ENCODE results near the gene PCBP3. TPM values are rescaled to one million over a fixed set of nuclear protein-coding genes. Genes with fewer than 3 reads are reported as not detected.

The PCBP3 gene
- polyA plus RNA-seq, 1 donor from 2014 or later, result 1.7 TPM

DNA sequence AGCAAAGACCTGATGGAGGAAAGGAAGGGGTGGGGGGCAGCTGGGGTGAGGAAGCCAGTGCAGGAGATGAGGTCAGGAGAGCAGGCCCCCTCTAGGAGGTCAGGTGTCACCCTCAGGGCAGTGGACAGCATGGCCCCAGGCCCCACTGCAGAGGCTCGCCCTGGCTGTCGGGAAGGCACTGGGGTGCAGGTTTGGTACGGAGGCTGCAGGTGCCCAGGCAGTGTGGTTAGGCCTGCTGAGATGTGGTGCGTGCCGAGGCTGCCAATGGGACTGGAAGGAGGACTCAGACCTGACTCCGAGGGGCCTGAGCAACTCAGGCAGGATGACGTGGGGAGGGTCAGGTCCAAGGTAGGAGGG, 82.3 kb downstream of the PCBP3 start:
- no peak overlapping the region for H2AFZ ChIP-seq (ENCODE audit: low read depth, low read length)
- no peaks in the 10 kb centered on the region for H3F3A ChIP-seq (ENCODE audit: insufficient read depth, low read length, poor library complexity, severe bottlenecking)
- no peak overlapping the region for H3K27ac ChIP-seq (ENCODE audit: low read length)
- no peak overlapping the region for H3K9ac ChIP-seq (ENCODE audit: low read length)
- H3K4me3 ChIP-seq (ENCODE audit: low read length), result no peak overlapping the region
- H3K9me3 ChIP-seq (ENCODE audit: low read length), result no peaks in the 10 kb centered on the region
- no peak overlapping the region for H3K4me2 ChIP-seq (ENCODE audit: low read length)
- TF ChIP-seq EP300 (conservative IDR thresholded peaks at IDR 0.05; ENCODE audit: poor library complexity, severe bottlenecking), result no peak
- TF ChIP-seq TAF1 (IDR thresholded peaks at IDR 0.05; ENCODE audit: low read depth), result no peak
- no peak for TF ChIP-seq RAD21 (conservative IDR thresholded peaks at IDR 0.05)
- no peak for TF ChIP-seq MXI1 (conservative IDR thresholded peaks at IDR 0.05; ENCODE audit: poor library complexity, severe bottlenecking)
- no peak for TF ChIP-seq EZH2 (IDR thresholded peaks at IDR 0.05; ENCODE audit: borderline replicate concordance, insufficient read depth, low read length, poor library complexity, severe bottlenecking)
- TF ChIP-seq, protein P1, sequence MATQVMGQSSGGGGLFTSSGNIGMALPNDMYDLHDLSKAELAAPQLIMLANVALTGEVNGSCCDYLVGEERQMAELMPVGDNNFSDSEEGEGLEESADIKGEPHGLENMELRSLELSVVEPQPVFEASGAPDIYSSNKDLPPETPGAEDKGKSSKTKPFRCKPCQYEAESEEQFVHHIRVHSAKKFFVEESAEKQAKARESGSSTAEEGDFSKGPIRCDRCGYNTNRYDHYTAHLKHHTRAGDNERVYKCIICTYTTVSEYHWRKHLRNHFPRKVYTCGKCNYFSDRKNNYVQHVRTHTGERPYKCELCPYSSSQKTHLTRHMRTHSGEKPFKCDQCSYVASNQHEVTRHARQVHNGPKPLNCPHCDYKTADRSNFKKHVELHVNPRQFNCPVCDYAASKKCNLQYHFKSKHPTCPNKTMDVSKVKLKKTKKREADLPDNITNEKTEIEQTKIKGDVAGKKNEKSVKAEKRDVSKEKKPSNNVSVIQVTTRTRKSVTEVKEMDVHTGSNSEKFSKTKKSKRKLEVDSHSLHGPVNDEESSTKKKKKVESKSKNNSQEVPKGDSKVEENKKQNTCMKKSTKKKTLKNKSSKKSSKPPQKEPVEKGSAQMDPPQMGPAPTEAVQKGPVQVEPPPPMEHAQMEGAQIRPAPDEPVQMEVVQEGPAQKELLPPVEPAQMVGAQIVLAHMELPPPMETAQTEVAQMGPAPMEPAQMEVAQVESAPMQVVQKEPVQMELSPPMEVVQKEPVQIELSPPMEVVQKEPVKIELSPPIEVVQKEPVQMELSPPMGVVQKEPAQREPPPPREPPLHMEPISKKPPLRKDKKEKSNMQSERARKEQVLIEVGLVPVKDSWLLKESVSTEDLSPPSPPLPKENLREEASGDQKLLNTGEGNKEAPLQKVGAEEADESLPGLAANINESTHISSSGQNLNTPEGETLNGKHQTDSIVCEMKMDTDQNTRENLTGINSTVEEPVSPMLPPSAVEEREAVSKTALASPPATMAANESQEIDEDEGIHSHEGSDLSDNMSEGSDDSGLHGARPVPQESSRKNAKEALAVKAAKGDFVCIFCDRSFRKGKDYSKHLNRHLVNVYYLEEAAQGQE (IDR thresholded peaks at IDR 0.05; ENCODE audit: borderline replicate concordance), result no peak
- no peak for TF ChIP-seq SMC3 (conservative IDR thresholded peaks at IDR 0.05; ENCODE audit: poor library complexity)
- no peak for TF ChIP-seq POLR2AphosphoS5 (IDR thresholded peaks at IDR 0.05)
- TF ChIP-seq, protein P2, sequence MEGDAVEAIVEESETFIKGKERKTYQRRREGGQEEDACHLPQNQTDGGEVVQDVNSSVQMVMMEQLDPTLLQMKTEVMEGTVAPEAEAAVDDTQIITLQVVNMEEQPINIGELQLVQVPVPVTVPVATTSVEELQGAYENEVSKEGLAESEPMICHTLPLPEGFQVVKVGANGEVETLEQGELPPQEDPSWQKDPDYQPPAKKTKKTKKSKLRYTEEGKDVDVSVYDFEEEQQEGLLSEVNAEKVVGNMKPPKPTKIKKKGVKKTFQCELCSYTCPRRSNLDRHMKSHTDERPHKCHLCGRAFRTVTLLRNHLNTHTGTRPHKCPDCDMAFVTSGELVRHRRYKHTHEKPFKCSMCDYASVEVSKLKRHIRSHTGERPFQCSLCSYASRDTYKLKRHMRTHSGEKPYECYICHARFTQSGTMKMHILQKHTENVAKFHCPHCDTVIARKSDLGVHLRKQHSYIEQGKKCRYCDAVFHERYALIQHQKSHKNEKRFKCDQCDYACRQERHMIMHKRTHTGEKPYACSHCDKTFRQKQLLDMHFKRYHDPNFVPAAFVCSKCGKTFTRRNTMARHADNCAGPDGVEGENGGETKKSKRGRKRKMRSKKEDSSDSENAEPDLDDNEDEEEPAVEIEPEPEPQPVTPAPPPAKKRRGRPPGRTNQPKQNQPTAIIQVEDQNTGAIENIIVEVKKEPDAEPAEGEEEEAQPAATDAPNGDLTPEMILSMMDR (IDR thresholded peaks at IDR 0.05; ENCODE audit: poor library complexity, severe bottlenecking), result no peak
- H3K27me3 ChIP-seq (ENCODE audit: insufficient read depth, low read depth, low read length), result no peaks in the 10 kb centered on the region
- no peaks in the 10 kb centered on the region for H4K20me1 ChIP-seq (ENCODE audit: insufficient read depth)
- no peaks in the 10 kb centered on the region for H3K79me2 ChIP-seq (replicated peaks; ENCODE audit: insufficient read depth, low read length)
- no peaks in the 10 kb centered on the region for H3K36me3 ChIP-seq (ENCODE audit: insufficient read depth, low read length)
- no peaks in the 10 kb centered on the region for H3K9me2 ChIP-seq (ENCODE audit: insufficient read depth, low read length)

- H2AFZ ChIP-seq (ENCODE audit: low read depth, low read length), result no peak overlapping the region
- no peaks in the 10 kb centered on the region for H3K27me3 ChIP-seq (ENCODE audit: insufficient read depth, low read depth, low read length)
- H3K4me2 ChIP-seq (ENCODE audit: low read length), result no peak overlapping the region
- H3K4me3 ChIP-seq (ENCODE audit: low read length), result no peak overlapping the region
- no peaks in the 10 kb centered on the region for H3F3A ChIP-seq (ENCODE audit: insufficient read depth, low read length, poor library complexity, severe bottlenecking)
- H3K9me2 ChIP-seq (ENCODE audit: insufficient read depth, low read length), result no peaks in the 10 kb centered on the region
- H3K36me3 ChIP-seq (ENCODE audit: insufficient read depth, low read length), result no peaks in the 10 kb centered on the region
- no peak overlapping the region for H3K27ac ChIP-seq (ENCODE audit: low read length)
- H4K20me1 ChIP-seq (ENCODE audit: insufficient read depth), result no peaks in the 10 kb centered on the region
- no peaks in the 10 kb centered on the region for H3K79me2 ChIP-seq (replicated peaks; ENCODE audit: insufficient read depth, low read length)
- no peak overlapping the region for H3K9ac ChIP-seq (ENCODE audit: low read length)
- TF ChIP-seq MXI1 (conservative IDR thresholded peaks at IDR 0.05; ENCODE audit: poor library complexity, severe bottlenecking) (no peak), RAD21 (conservative IDR thresholded peaks at IDR 0.05) (no peak), EZH2 (IDR thresholded peaks at IDR 0.05; ENCODE audit: borderline replicate concordance, insufficient read depth, low read length, poor library complexity, severe bottlenecking) (no peak)
- TF ChIP-seq, protein P1 (IDR thresholded peaks at IDR 0.05; ENCODE audit: borderline replicate concordance), result no peak
- no peaks in the 10 kb centered on the region for H3K9me3 ChIP-seq (ENCODE audit: low read length)
Observed at GRCh38 chr21:45726438-45726837, 82.9 kb downstream of the PCBP3 start.

All from neural cell (in vitro differentiated cells).